ENCODE measurements around the gene NRG3.

DNA sequence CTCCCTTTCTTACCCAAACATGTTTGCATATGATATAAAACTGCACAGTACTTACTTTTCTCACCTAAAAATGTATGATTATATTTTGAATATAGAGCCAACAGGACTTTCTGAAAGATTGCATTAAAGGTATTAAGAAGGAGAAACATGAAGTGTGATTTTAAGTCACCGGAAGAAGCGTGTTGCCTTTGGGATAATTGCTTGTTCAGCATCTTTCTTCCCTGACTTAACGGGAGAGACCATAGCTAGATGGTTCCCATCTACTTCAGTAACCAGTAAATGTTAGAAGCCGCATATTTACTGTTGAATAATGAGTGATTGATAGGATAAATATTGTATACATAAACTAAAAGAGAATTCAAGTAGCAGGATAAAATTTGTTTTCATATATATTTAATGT is 197.1 kb downstream of the NRG3 start:
- TF ChIP-seq, protein P1, sequence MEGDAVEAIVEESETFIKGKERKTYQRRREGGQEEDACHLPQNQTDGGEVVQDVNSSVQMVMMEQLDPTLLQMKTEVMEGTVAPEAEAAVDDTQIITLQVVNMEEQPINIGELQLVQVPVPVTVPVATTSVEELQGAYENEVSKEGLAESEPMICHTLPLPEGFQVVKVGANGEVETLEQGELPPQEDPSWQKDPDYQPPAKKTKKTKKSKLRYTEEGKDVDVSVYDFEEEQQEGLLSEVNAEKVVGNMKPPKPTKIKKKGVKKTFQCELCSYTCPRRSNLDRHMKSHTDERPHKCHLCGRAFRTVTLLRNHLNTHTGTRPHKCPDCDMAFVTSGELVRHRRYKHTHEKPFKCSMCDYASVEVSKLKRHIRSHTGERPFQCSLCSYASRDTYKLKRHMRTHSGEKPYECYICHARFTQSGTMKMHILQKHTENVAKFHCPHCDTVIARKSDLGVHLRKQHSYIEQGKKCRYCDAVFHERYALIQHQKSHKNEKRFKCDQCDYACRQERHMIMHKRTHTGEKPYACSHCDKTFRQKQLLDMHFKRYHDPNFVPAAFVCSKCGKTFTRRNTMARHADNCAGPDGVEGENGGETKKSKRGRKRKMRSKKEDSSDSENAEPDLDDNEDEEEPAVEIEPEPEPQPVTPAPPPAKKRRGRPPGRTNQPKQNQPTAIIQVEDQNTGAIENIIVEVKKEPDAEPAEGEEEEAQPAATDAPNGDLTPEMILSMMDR (tag by site-specific recombination; IDR thresholded peaks at IDR 0.05), result no peak
- no peak for TF ChIP-seq ZNF514 (tag by site-specific recombination; IDR thresholded peaks at IDR 0.05)
- TF ChIP-seq, protein P2, sequence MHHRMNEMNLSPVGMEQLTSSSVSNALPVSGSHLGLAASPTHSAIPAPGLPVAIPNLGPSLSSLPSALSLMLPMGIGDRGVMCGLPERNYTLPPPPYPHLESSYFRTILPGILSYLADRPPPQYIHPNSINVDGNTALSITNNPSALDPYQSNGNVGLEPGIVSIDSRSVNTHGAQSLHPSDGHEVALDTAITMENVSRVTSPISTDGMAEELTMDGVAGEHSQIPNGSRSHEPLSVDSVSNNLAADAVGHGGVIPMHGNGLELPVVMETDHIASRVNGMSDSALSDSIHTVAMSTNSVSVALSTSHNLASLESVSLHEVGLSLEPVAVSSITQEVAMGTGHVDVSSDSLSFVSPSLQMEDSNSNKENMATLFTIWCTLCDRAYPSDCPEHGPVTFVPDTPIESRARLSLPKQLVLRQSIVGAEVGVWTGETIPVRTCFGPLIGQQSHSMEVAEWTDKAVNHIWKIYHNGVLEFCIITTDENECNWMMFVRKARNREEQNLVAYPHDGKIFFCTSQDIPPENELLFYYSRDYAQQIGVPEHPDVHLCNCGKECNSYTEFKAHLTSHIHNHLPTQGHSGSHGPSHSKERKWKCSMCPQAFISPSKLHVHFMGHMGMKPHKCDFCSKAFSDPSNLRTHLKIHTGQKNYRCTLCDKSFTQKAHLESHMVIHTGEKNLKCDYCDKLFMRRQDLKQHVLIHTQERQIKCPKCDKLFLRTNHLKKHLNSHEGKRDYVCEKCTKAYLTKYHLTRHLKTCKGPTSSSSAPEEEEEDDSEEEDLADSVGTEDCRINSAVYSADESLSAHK (tag by site-specific recombination; IDR thresholded peaks at IDR 0.05), result no peak

All from HEK293 (cell line).